H1 (cell line): ENCODE measurements around the gene AK5. TPM values are rescaled to one million over a fixed set of nuclear protein-coding genes. Genes with fewer than 3 reads are reported as not detected.

Experiments used
- CTCF ChIA-PET: fragments of 300-600 bp; sonication (Branson Sonifier 250); formaldehyde crosslinking; loops from one replicate; lab custom pipeline; 2021; ENCODE audit not compliant: partially characterized antibody; lab: Charles Lee
- POLR2A ChIA-PET: fragments of 300-600 bp; sonication (Branson Sonifier 250); formaldehyde crosslinking; loops from one replicate; lab custom pipeline; 2021; ENCODE audit warnings: inconsistent platforms; ENCODE audit not compliant: partially characterized antibody; lab: Charles Lee
- DNase-seq, 2 experiments: peaks; one replicate each; pipeline versions ENCODE4 v3.0.0 to v3.0.0-alpha.2; 2010 to 2022; ENCODE audit warnings: low spot score in 2 of 2, low read depth in 1 of 2, mixed read lengths in 1 of 2
- FAIRE-seq: peaks from 2 replicates; lab custom pipeline; 2011; peaks lifted over from hg19 to GRCh38; lab: Jason Lieb, UNC
- H2AFZ ChIP-seq: 2 replicates; pipeline ENCODE4 v1.8.1; 2012; ENCODE audit warnings: low read length, inconsistent platforms
- H2AK5ac ChIP-seq: 2 replicates; pipeline ENCODE4 v1.6.1; 2013; ENCODE audit warnings: low read depth, low read length
- H2BK120ac ChIP-seq: replicated peaks from 2 replicates; pipeline ENCODE3; 2013; ENCODE audit warnings: low read depth, low read length, inconsistent platforms
- H2BK12ac ChIP-seq: 2 replicates; pipeline ENCODE4 v1.6.1; 2013; ENCODE audit warnings: low read depth, low read length
- H2BK15ac ChIP-seq: 2 replicates; pipeline ENCODE4 v1.6.1; 2013; ENCODE audit warnings: low read length
- H2BK20ac ChIP-seq: 2 replicates; pipeline ENCODE4 v1.6.1; 2013; ENCODE audit warnings: low read length
- H2BK5ac ChIP-seq: 2 replicates; pipeline ENCODE4 v1.6.1; 2013; ENCODE audit warnings: low read depth, low read length
- H3K14ac ChIP-seq: 2 replicates; pipeline ENCODE4 v1.6.1; 2013; ENCODE audit warnings: inconsistent platforms; ENCODE audit not compliant: insufficient read length
- H3K18ac ChIP-seq: 2 replicates; pipeline ENCODE4 v1.6.1; 2013; ENCODE audit warnings: low read length; ENCODE audit errors: extremely low read depth
- H3K23ac ChIP-seq: 2 replicates; pipeline ENCODE4 v1.6.1; 2013; ENCODE audit warnings: inconsistent platforms; ENCODE audit not compliant: insufficient read length
- H3K23me2 ChIP-seq: 2 replicates; pipeline ENCODE4 v1.6.1; 2013; ENCODE audit warnings: low read depth, low read length
- H3K27ac ChIP-seq: 2 replicates; pipeline ENCODE4 v1.6.1; 2011; ENCODE audit warnings: low read depth, low read length, inconsistent platforms
- H3K27me3 ChIP-seq, 4 experiments: replicated peaks in 1 of 4; 1 replicate in 1 of 4; 2 replicates in 3 of 4; pipeline versions ENCODE4 v1.6.1 to v1.8.1; 2011 to 2013; ENCODE audit warnings: low read length in 3 of 4, mild to moderate bottlenecking in 3 of 4, inconsistent platforms in 2 of 4, mixed read lengths in 2 of 4, moderate library complexity in 1 of 4; ENCODE audit not compliant: control insufficient read depth in 3 of 4, insufficient read depth in 3 of 4; ENCODE audit errors: extremely low read depth in 1 of 4
- H3K36me3 ChIP-seq, 4 experiments: 2 replicates each; pipeline versions ENCODE4 v1.6.1 to v1.8.1; 2011 to 2013; ENCODE audit warnings: mild to moderate bottlenecking in 4 of 4, low read length in 3 of 4, moderate library complexity in 2 of 4, control low read depth in 1 of 4, inconsistent platforms in 1 of 4; ENCODE audit not compliant: insufficient read depth in 4 of 4, control insufficient read depth in 2 of 4
- H3K4ac ChIP-seq: replicated peaks from 2 replicates; pipeline ENCODE3; 2013; ENCODE audit warnings: low read length, low read depth, mixed read lengths, inconsistent platforms; ENCODE audit not compliant: insufficient read length
- H3K4me1 ChIP-seq, 4 experiments: replicated peaks in 1 of 4; 1 replicate in 1 of 4; 2 replicates in 3 of 4; pipeline versions ENCODE4 v1.6.1 to v1.8.1; 2011 to 2013; ENCODE audit warnings: low read length in 3 of 4, inconsistent platforms in 2 of 4, mixed read lengths in 1 of 4; ENCODE audit not compliant: insufficient read depth in 4 of 4, control insufficient read depth in 3 of 4
- H3K4me2 ChIP-seq, 2 experiments: 2 replicates each; pipeline versions ENCODE4 v1.6.1 to v1.8.1; 2011 to 2013; ENCODE audit warnings: low read depth in 2 of 2, low read length in 2 of 2, control low read depth in 1 of 2, inconsistent platforms in 1 of 2, mild to moderate bottlenecking in 1 of 2; ENCODE audit not compliant: insufficient read depth in 1 of 2
- H3K4me3 ChIP-seq, 4 experiments: fragments of 200-600, 300-600 bp in 1 of 4; sonication (generic), shearing (Covaris generic), sonication (Bioruptor Twin) in 1 of 4; 2 replicates each; pipeline versions ENCODE4 v1.5.1 to v1.8.1; 2011 to 2016; ENCODE audit warnings: low read length in 4 of 4, low read depth in 3 of 4, control low read depth in 2 of 4, inconsistent platforms in 2 of 4, mild to moderate bottlenecking in 2 of 4, mixed read lengths in 1 of 4, moderate library complexity in 1 of 4; ENCODE audit not compliant: insufficient read depth in 2 of 4; ENCODE audit errors: extremely low read depth in 1 of 4
- H3K56ac ChIP-seq: replicated peaks from 2 replicates; pipeline ENCODE3; 2013; ENCODE audit warnings: low read depth, mild to moderate bottlenecking, mixed read lengths, low read length, inconsistent platforms; ENCODE audit not compliant: insufficient read length
- H3K79me1 ChIP-seq: 2 replicates; pipeline ENCODE4 v1.6.1; 2013; ENCODE audit warnings: low read depth, low read length, control low read depth
- H3K79me2 ChIP-seq, 2 experiments: 2 replicates each; pipeline versions ENCODE4 v1.6.1 to v1.8.1; 2012 to 2013; ENCODE audit warnings: low read length in 2 of 2, mild to moderate bottlenecking in 2 of 2, inconsistent platforms in 1 of 2; ENCODE audit not compliant: insufficient read depth in 2 of 2, control insufficient read depth in 1 of 2
- H3K9ac ChIP-seq, 4 experiments: replicated peaks in 1 of 4; 1 replicate in 1 of 4; 2 replicates in 3 of 4; pipeline versions ENCODE4 v1.6.1 to v1.8.1; 2011 to 2013; ENCODE audit warnings: low read depth in 3 of 4, low read length in 3 of 4, control low read depth in 2 of 4, mild to moderate bottlenecking in 2 of 4, moderate library complexity in 2 of 4, inconsistent platforms in 1 of 4; ENCODE audit errors: extremely low read depth in 1 of 4
- H3K9me3 ChIP-seq, 2 experiments: 2 replicates each; pipeline versions ENCODE4 v1.6.1 to v1.8.1; 2012 to 2013; ENCODE audit warnings: mild to moderate bottlenecking in 2 of 2, moderate library complexity in 2 of 2, control low read depth in 1 of 2, inconsistent platforms in 1 of 2, low read depth in 1 of 2, low read length in 1 of 2, mixed read lengths in 1 of 2; ENCODE audit not compliant: insufficient read depth in 2 of 2
- H4K20me1 ChIP-seq, 2 experiments: replicated peaks in 1 of 2; 2 replicates each; pipeline versions ENCODE3 to v1.8.1; 2011 to 2013; ENCODE audit warnings: inconsistent platforms in 2 of 2, low read length in 2 of 2, mild to moderate bottlenecking in 1 of 2; ENCODE audit not compliant: insufficient read depth in 2 of 2, control insufficient read depth in 1 of 2
- H4K5ac ChIP-seq: 2 replicates; pipeline ENCODE4 v1.6.1; 2013; ENCODE audit warnings: low read length, low read depth, mixed read lengths, inconsistent platforms; ENCODE audit not compliant: insufficient read length
- H4K8ac ChIP-seq: 2 replicates; pipeline ENCODE4 v1.8.0; 2013; ENCODE audit warnings: mild to moderate bottlenecking, moderate library complexity, low read length, inconsistent platforms; ENCODE audit not compliant: insufficient read depth; ENCODE audit errors: extremely low read depth
- H4K91ac ChIP-seq: replicated peaks from 2 replicates; pipeline ENCODE3; 2013; ENCODE audit warnings: low read length, mixed read lengths, inconsistent platforms; ENCODE audit not compliant: insufficient read length
- CBX5 ChIP-seq: fragments of 300-800, 300-1000 bp; sonication (generic); IDR thresholded peaks from 2 replicates; pipeline ENCODE4 v1.7.1; 2016; ENCODE audit warnings: antibody characterized with exemption, low read length, low read depth
- CTBP2 ChIP-seq: IDR thresholded peaks from 2 replicates; pipeline ENCODE4 v1.7.0; 2011; ENCODE audit warnings: borderline replicate concordance, mild to moderate bottlenecking, moderate library complexity, mixed read lengths, low read length; ENCODE audit not compliant: insufficient read depth, insufficient read length
- CTCF ChIP-seq, 3 experiments: IDR thresholded peaks; 1 replicate in 2 of 3; 2 replicates in 1 of 3; pipeline versions ENCODE4 v1.5.1 to v1.6.1; 2011; ENCODE audit warnings: low read length in 3 of 3, mild to moderate bottlenecking in 3 of 3, inconsistent platforms in 2 of 3, low read depth in 1 of 3, moderate library complexity in 1 of 3; ENCODE audit not compliant: insufficient read depth in 1 of 3; ENCODE audit errors: control extremely low read depth in 1 of 3
- EGR1 ChIP-seq: IDR thresholded peaks from 2 replicates; pipeline ENCODE4 v1.6.1; 2011; ENCODE audit warnings: low read depth, low read length, borderline replicate concordance
- EZH2 ChIP-seq: fragments of 200-600 bp; sonication (generic); IDR thresholded peaks from 2 replicates; pipeline ENCODE4 v1.7.1; 2012; ENCODE audit warnings: low read depth, mild to moderate bottlenecking, moderate library complexity, low read length, inconsistent platforms; ENCODE audit not compliant: severe bottlenecking
- KDM1A ChIP-seq: fragments of 200-600, 300-600 bp; sonication (generic); IDR thresholded peaks from 2 replicates; pipeline ENCODE4 v1.7.1; 2016; ENCODE audit warnings: mild to moderate bottlenecking, low read length, borderline replicate concordance
- PHF8 ChIP-seq: fragments of 200-600 bp; sonication (generic); conservative IDR thresholded peaks from 2 replicates; pipeline ENCODE4 v1.7.1; 2012; ENCODE audit warnings: low read depth, mild to moderate bottlenecking, inconsistent platforms, low read length, moderate library complexity
- RNF2 ChIP-seq: fragments of 200-900, 300-1000 bp; sonication (generic); IDR thresholded peaks from 2 replicates; pipeline ENCODE4 v1.7.1; 2016; ENCODE audit warnings: borderline replicate concordance, low read depth, mild to moderate bottlenecking, antibody characterized with exemption, low read length; ENCODE audit not compliant: poor library complexity, severe bottlenecking; ENCODE audit errors: missing control alignments
- SRF ChIP-seq: IDR thresholded peaks from 2 replicates; pipeline ENCODE4 v1.6.1; 2011; ENCODE audit warnings: mild to moderate bottlenecking, low read depth, low read length, moderate library complexity
- TBP ChIP-seq: IDR thresholded peaks from 2 replicates; pipeline ENCODE4 v1.6.1; 2011; ENCODE audit warnings: low read depth, low read length, improper control_type of control experiment
- TEAD4 ChIP-seq: IDR thresholded peaks from 2 replicates; pipeline ENCODE4 v1.6.1; 2012; ENCODE audit warnings: low read depth, low read length, inconsistent platforms, mixed read lengths
- WGBS, 2 experiments: shearing (Covaris generic) in 1 of 2; methylation state at CpG; one replicate each; pipeline versions ENCODE4 v1.1.6 to v1.1.7; 2013 to 2015; ENCODE audit warnings: low lambda C conversion rate in 2 of 2, mixed read lengths in 2 of 2, inconsistent platforms in 1 of 2, low coverage in 1 of 2, missing lambda C conversion rate in 1 of 2; ENCODE audit not compliant: insufficient replicate concordance in 2 of 2, insufficient coverage in 1 of 2, insufficient read length in 1 of 2; ENCODE audit errors: extremely low coverage in 1 of 2, missing lambda C conversion rate in 1 of 2; 5-methylcytosine and 5-hydroxymethylcytosine counted together
- polyA plus RNA-seq, 7 experiments: library from polyadenylated mRNA; depleted of rRNA in 3 of 7; stranded (reverse) in 5 of 7; unstranded in 2 of 7; fragments of >200 nt in 5 of 7; fragments of 200-250 nt in 2 of 7; gene quantifications; 1 replicate in 5 of 7; 2 replicates in 1 of 7; 4 replicates in 1 of 7; pipeline versions ENCODE4 v1.2.1 to v1.2.3, GENCODE V29; 2011 to 2013; ENCODE audit warnings: missing spikeins in 2 of 7, mixed read lengths in 2 of 7
- total RNA-seq: library from RNA; stranded (reverse); fragmentation: NEBNext Ultra II Directional; extraction: Animal tissue kit (Norgen Biotek cat#: 25700); gene quantifications from 2 replicates; pipeline ENCODE4 v1.2.1, GENCODE V29; 2021

Gene AK5
- total and polyA plus RNA-seq, 2 of the 8 experiments (the other 6 are each of a cell fraction or from before 2014, with no cell fraction given), result 2.0 to 7.1 TPM

GRCh38 chr1:77434967-77435366, 153.1 kb downstream of the AK5 start:
- Histone ChIP-seq H3K4me2 (no peak overlapping the region), H3K9ac (no peak overlapping the region), H2BK5ac (no peak overlapping the region), H3K4me3 (no peak overlapping the region), H3K79me1 (no peaks in the 10 kb centered on the region), H3K36me3 (no peaks in the 10 kb centered on the region), H3K27me3 (no peaks in the 10 kb centered on the region), H3K23me2 (no peaks in the 10 kb centered on the region), H4K20me1 (no peaks in the 10 kb centered on the region), H3K27ac (no peak overlapping the region), H3K56ac (no peak overlapping the region), H3K23ac (no peak overlapping the region), H2BK15ac (no peak overlapping the region), H4K91ac (no peak overlapping the region), H4K5ac (no peak overlapping the region), H2BK12ac (no peak overlapping the region), H2AFZ (no peak overlapping the region), H4K8ac (no peak overlapping the region), H3K18ac (no peak overlapping the region), H2BK20ac (no peak overlapping the region), H2AK5ac (no peak overlapping the region), H2BK120ac (no peak overlapping the region), H3K14ac (no peak overlapping the region), H3K79me2 (no peaks in the 10 kb centered on the region), H3K4me1 (no peaks in the 10 kb centered on the region), H3K9me3 (no peaks in the 10 kb centered on the region), H3K4ac (no peak overlapping the region)
- CTCF ChIA-PET, result interaction anchor here (0.6 to 1.5 kb wide), 2 partner anchors 17 to 1244 kb away, joined by 3 read pairs; no protein-coding TSS in a partner anchor
- DNase-seq (no peak), FAIRE-seq (no peak)
- 75% methylated on average over 2 of the region's 2 CpGs; no CpG with 5 or more reads in 1 of the 2 experiments for WGBS, 2 experiments
- POLR2A ChIA-PET, result no interaction called here
- TF ChIP-seq TEAD4, result no peak
- no peak for TF ChIP-seq EZH2
- no peak for TF ChIP-seq CTCF (IDR thresholded peaks at IDR 0.05; ENCODE audit: control extremely low read depth in 1 of 3, insufficient read depth in 1 of 3, low read depth in 1 of 3, low read length in 3 of 3)
- no peak for TF ChIP-seq PHF8
- no peak for TF ChIP-seq TBP
- TF ChIP-seq RNF2, result no peak
- no peak for TF ChIP-seq KDM1A
- TF ChIP-seq CTBP2, result no peak
- no peak for TF ChIP-seq EGR1
- TF ChIP-seq SRF, result no peak
- no peak for TF ChIP-seq CBX5
